NOMO-1 treated with DMSO at 0.1 percent for 48 hours (cell line): ENCODE data around the gene MT1A.
A peak's percentile ranks its signal among the peaks of the same experiment; 100 is the strongest.
"Not testable (repeated sequence)": the region's sequence is repeated elsewhere in the genome, so short reads cannot be mapped to it uniquely, and the experiment has no call there.

Source experiments
- DNase-seq: peaks from one replicate; lab custom pipeline; 2025; ENCODE audit not compliant: unreplicated experiment; lab: John Stamatoyannopoulos, UW

The MT1A gene

DNA sequence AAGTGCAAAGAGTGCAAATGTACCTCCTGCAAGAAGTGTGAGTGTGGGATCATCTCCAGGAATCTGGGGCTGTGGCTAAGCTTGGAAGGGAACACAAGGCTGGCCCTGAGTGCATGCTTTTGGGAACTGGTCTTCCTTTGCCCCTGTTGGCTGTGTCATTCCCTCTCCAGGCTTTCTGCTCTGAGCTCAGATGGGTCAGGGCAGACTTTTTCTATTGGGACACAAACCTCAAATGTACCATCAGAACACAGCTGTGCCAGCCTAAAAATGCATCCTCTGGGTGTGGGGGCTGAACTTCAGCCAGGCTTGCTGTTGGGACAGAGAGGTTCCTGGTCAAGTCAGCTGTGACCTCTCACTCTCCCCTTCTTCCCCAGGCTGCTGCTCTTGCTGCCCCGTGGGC lies 14.1 kb downstream of the MT1A start:
- no peak for DNase-seq

DNA sequence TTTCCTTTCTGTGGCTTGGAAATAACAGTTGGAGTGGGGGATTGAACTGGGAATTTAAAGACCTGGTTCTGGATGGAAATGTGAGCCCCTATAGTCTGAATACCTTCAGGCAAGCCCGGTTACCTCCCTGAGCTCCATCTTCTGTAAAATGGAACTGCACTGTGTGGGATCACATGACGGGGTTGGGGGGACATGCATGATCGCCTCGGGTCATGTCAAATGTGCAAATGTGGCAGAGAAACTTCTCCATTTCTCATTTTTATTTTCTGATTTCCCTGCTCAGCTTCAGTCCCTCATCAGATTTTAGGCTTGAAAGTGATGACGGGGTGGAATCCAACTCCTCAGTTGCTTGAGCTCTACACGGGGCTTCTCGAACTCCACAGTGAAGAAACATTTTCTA lies 14.8 kb downstream of the MT1A start:
- no peak for DNase-seq

DNA sequence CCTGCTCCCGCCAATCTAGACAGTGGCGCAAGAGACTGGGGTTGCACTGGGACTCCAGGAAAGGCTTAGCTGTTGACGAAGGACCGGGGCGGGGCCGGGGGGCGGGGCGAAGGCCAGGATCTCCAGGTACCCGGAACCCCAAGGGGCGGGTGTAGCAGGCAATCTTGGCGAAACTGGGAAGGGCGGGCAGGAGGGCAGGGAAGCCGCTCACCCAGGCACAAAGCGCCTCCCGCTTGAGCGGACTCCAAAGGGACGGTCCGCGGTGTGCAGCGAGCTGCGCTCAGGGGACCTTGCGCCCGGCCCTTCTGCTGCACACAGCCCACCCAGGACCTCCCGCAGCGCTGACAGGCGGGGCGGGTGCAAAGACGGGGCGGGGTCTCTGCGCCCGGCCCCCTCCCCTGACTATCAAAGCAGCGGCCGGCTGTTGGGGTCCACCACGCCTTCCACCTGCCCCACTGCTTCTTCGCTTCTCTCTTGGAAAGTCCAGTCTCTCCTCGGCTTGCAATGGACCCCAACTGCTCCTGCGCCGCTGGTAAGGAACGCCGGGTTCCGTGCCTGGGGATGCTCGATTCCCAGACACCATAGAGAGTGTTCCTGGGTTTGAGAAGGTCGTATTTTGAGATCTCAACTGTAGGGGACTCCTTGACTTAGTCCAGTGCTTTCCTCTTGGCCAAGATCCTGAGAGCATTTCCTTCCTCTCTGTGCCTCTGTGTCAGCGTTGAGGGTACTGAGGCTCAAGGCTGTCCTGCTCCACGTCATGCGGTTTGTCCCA lies 19.3 kb downstream of the MT1A start, which contains the start of gene MT1F:
Gene MT1F (plus strand): TSS at position 405 of the 772 bp plus-strand sequence. CDS start 100 bp downstream, at position 505.
- DNase-seq: peak; percentile 74

DNA sequence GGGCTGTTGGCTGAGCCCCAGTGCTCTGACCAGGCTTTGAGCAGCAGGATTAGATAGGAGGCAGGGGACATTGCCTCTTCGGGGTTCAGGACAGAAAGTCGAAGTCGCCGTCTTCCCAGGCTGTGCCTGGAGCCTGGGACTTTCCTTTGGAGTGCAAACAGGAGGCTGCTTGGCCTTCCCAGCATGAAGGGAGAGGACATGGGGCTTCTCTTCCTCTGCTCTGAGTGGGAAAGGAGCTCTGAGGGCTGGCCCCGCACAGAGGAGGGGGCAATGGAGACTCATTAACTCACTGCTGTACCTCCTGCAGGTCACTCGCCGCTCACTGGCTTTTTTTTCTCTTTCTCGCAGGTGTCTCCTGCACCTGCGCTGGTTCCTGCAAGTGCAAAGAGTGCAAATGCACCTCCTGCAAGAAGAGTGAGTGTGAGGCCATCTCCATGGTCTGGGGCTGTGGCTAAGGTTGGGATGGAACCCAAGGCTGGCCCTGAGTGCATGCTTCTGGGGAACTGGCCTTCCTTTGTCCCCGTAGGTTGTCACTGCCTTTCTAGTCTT lies 19.9 kb downstream of the MT1A start:
- no peak for DNase-seq

DNA sequence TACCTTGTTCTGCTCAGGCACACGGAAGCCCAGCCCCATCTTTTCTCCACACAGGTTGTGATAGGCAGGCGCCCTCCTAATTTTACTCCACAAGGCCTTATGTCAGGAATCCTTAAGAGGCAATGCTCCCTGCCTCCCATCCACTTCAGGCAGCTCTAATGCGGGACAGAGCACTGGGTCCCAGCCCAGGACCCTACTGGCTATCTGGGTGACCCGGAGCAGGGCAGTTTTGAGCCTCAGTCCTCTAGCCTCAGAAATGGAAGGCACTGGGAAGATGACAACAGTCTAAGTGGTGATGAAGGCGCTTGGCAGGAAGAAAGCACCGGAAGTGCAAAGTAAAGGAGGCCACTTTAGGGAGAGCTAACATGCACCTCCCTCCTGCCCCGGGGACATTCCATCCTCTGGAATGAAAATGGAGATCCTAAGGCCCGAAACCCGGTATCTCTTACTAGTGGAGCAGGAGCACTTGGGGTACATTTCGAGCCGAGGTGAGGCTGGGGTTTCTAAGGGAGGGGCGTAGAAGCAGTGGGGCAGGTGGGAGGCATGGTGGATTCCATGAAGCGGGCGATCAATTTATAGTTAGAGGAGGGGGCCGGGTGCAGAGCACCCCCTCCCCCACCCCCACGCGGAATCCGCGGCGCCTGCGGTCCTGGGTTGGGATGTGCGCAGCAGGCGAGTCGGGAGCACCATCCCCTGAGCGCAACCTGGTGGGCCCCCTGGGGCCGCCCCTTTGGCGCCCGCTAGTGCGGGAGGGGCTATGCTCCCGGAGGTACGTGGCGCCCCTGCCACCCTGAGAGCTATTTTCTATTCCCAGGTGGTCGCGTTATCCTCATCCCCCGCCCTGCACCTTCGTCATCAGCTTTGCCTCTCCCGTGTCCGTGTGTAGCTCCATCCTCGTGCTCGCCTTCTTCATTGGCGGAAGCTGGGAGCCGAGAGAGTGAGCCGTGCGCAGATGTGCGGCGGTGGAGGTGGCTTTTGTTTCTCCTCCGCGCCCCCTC lies 24.2 kb downstream of the MT1A start:
- no peak for DNase-seq

DNA sequence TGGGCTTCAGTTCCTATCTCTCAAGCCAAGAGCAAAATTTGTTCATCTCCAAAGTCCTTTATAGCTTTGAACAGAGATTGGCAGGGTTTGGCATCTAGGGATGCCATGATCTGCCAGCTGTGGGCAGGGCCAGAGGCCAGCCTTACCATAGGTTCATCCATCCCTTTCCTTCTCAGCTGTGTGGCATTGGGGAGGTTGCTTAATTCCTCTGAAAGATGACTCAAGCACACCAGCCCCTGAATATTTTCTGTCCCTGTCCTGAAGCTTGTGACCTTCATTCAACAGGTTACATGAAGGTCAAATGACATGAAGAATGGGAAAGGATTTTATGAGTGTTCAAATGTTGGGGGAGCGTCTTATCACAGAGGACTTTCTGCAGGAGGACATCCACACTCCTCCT lies 26.0 kb downstream of the MT1A start:
- DNase-seq: no peak

DNA sequence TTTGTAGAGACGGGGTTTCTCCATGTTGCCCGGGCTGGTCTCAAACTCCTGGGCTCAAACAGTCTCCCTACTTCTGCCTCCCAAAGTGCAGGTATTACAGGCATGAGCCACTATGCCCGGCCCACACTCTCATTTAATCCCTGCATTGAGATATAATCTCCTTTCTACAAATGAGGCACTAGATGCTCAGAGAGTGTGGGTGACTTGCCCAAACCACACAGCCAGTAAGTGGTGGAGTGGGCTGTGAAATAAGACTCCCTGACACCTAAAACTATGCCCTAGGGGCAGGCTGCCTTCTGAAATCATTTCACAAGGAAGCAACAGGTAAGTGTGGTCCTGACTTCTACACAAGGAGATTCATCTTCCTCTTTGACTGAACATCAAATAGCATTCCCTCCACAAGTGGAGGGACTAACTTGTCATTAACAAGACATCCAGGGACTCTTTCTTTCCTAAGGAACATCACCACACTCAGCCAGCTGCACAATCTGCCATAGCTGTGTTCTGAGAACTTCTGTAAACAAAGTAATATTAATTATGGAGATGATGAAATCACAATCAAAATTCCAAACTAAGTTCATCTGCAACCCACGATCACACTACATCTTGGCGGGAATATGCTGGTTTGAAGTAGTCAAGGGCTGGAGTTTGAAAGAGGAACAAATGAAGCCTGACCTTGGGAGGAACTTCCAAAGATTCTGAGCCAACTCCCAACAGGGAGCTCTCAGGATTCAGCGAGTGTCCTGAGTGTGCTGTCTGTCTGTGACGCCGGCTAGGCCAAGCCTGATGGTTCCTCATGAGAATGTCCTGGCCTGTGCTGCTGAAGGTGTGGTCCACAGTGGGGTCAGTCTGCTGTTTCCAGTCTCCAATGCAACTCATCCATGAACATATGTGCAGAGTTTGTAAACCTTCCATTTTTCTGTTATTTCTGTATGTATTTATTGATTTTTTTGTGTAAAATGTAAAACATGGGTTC lies 27.1 kb downstream of the MT1A start:
- not testable (repeated sequence) for DNase-seq

DNA sequence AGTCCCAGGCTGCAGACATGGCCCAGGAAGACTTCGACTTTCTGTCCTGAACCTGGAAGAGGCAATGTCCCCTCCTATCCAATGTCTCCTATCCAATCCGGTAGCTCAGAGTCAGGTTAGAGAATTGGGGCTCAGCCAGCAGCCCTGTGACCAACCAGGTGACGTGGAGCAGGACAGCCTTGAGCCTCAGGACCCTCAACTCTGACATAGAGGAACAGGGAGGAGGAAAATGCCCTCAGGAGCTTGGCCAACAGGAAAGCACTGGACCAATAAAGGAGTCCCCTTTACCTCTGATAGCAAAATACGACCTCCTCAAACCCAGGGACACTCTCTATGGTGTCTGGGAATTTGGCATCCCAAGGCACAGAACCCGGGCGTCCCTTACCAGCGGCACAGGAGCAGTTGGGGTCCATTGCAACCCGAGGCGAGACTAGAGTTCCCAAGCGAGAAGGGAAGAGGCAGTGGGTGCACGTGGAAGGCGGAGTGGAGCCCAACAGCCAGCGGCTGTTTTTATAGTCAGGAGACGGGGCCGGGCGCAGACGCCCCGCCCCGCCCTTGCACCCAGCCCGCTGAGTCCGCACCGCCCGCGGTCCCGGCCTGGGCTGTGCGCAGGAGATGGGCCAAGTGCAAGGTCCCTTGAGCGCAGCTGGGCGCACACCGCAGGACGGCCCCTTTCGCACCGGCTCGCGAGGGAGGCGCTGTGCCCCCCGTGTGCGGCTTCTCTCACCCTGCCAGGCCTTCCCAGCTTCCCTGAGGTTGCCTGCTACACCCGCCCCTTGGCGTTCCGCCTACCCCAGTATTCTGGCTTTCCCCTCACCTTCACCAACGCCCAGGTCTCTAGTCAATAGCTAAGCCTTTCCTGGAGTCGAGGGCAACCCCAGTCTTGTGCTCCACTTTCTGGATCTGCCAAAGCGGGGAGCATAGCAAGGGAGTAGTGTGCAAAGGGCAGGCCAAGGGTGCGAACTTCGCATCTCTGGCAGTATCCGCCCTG lies 29.4 kb downstream of the MT1A start, which contains the start of gene MT1G:
Gene MT1G (minus strand): TSS at position 485 of the 991 bp plus-strand sequence. CDS start 72 bp downstream, at position 413.
- peak; percentile 83 for DNase-seq

DNA sequence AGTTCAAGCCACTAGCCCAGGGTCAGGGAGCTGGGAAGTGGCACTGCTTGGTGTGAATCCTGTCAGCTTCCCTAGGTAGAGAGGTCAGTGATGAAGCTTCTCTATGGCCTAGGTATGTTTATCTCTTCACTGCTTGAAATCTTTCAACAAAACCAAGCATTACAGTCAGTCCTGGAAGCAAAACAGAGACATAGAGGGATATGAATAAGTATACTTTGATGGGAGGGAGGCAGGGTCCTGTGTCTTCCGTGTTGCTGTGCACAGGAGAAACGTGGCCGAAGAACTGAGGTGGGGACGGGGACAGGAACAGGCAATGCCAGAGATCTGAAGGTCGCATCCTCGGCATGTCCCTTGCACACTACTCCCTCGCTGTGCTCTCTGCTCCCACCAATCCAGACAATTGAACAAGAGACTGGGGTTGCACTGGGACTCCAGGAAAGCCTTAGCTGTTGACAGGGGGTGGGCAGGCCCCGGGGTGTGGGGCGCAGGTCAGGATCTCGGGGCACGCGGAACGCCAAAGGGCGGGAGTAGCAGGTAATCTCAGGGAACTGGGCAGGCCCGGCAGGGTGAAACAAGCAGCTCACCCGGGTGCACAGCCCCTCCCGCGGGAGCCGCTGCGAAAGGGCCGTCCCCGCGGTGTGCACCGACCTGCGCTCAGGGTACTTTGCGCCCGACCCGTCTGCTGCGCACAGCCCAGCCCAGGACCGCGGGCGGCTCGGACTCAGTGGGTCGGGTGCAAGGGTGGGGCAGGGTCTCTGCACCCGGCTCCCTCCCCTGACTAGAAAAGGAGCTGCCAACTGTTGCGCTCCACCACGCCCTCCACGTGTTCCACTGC lies 30.8 kb downstream of the MT1A start, which contains the start of gene MT1H:
Gene MT1H (plus strand): TSS at position 810 of the 835 bp plus-strand sequence. CDS start 71 bp downstream, outside the sequence.
- DNase-seq: peak; percentile 68

DNA sequence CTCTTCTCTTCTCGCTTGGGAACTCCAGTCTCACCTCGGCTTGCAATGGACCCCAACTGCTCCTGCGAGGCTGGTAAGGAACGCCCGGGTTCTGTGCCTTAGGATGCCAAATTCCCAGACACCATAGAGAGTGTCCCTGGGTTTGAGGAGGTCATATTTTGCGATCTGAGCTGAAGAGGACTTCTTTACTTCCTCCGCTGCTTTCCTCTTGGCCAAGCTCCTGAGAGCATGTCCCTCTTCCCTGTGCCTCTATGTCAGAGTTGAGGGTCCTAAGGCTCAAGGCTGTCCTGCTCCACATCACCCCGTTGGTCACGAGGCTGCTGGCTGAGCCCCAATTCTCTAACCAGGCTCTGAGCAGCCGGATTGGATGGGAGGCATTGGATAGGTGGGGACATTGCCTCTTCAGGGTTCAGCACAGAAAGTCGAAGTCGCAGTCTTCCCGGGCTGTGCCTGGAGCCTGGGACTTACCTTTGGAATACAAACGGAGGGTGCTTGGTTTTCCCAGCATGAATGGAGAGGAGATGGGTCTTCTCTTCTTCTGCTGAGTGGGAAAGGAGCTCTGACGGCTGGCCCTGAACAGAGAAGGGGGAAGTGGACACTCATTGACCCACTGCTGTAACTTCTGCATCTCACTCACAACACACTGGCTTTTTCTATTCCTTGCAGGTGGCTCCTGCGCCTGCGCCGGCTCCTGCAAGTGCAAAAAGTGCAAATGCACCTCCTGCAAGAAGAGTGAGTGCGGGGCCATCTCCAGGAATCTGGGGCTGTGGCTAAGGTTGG lies 31.6 kb downstream of the MT1A start:
- DNase-seq: peak; percentile 35

DNA sequence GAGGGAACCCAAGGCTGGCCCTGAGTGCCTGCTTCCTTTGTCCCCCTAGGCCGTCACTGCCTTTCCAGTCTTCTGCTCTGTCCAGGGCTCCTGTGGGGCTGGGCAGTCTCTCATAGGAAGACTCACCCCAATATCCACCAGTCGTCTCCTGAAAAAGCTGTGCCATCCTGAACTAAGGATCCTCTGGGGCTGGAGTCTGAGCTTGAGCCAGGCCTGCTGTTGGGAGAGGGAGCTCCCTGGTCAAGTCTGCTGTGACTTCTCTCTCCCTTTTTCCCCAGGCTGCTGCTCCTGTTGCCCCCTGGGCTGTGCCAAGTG lies 32.1 kb downstream of the MT1A start:
- no peak for DNase-seq

DNA sequence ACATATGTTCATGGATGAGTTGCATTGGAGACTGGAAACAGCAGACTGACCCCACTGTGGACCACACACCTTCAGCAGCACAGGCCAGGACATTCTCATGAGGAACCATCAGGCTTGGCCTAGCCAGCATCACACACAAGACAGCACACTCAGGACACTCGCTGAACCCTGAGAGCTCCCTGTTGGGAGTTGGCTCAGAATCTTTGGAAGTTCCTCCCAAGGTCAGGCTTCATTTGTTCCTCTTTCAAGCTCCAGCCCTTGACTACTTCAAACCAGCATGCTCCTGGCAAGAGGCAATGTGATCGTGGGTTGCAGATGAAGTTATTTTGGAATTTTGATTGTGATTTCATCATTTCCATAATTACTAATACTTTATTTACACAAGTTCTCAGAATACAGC lies 33.2 kb downstream of the MT1A start:
- not testable (repeated sequence) for DNase-seq

DNA sequence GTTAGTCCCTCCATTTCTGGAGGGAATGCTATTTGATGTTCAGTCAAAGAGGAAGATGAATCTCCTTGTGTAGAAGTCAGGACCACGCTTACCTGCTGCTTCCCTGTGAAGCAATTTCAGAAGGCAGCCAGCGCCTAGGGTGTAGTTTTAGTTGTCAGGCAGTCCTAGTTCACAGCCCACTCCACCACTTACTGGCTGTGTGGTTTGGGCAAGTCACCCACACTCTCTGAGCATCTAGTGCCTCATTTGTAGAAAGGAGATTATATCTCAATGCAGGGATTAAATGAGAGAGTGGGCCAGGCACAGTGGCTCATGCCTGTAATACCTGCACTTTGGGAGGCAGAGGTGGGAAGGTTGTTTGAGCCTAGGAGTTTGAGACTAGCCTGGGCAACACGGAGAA lies 33.7 kb downstream of the MT1A start:
- DNase-seq: not testable (repeated sequence)

DNA sequence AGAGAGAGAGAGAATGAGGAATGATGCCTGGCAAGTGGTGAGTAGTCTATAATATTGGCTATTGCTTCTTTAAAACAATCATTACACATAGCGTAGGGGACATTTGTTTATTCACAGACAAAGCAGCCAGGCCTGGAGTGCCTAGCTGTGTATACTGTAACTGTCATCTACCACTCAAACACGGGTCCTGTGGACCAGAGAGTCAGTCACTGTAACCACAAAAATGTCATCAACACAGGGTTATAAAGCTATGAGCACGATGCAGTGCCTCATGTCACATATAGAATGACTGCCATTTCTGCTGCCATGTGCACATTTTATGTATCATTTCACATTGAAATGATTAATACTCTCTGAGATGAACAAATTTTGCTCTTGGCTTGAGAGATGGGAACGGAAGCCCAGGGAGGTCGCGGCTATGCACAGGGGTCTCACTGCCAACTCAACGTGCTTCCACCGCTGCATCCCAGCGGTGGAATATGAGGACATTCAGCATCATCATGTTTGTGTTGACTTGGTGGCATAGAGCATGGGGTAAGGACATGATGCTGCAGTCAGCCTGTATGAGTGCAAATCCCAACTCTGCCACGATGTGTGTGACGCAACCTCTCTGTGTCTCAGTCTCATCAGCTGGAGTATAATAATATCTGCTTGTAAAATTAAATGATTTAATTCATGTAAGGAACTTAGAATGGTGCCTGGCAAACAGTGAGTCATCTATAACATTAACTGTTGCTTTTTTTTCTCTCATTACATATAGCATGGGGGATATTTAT lies 34.5 kb downstream of the MT1A start:
- DNase-seq: no peak

DNA sequence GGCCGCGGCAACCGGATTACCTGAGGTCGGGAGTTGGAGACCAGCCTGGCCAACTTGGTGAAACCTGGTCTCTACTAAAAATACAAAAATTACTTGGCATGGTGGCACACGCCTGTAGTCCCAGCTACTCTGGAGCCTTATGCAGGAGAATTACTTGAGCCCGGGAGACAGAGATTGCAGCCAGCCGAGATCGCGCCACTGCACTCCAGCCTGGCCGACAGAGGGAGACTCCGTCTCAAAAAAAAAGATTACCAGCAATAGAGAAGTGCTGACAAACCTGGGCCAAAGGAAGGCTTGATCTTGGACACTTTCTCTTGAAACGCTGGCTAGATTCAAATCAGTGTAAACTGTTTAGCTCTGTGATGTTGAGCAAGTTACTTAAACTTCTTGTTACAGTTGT lies 35.5 kb downstream of the MT1A start:
- DNase-seq: peak; percentile 58

DNA sequence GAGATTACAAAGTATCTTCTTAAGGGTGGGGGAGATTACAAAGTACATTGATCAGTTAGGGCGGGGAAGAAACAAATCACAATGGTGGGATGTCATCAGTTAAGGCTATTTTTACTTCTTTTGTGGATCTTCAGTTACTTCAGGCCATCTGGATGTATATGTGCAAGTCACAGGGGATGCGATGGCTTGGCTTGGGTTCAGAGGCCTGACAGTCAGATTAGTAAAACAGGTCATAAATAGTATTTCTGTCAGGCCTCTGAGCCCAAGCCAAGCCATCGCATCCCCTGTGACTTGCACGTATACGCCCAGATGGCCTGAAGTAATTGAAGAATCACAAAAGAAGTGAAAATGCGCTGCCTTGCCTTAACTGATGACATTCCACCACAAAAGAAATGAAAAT lies 36.1 kb downstream of the MT1A start:
- not testable (repeated sequence) for DNase-seq
